DOHH2 (cell line): ENCODE data around the gene BAIAP2L1.

Experiments used
- H3F3A ChIP-seq: fragments of 200-600 bp; sonication (generic), shearing (Covaris generic); 2 replicates; pipeline ENCODE4 v1.6.0; 2016; ENCODE audit warnings: antibody characterized with exemption, mild to moderate bottlenecking; ENCODE audit not compliant: control insufficient read depth, insufficient read depth
- H3K27ac ChIP-seq: fragments of 200-600 bp; sonication (generic); 2 replicates; pipeline ENCODE4 v1.5.1; 2014; ENCODE audit warnings: low read depth, mild to moderate bottlenecking, low read length, moderate library complexity
- H3K27me3 ChIP-seq: fragments of 200-600 bp; sonication (generic); 2 replicates; pipeline ENCODE4 v1.6.1; 2014; ENCODE audit warnings: mild to moderate bottlenecking, low read length, mixed read lengths; ENCODE audit not compliant: control insufficient read depth
- H3K36me3 ChIP-seq: fragments of 200-600 bp; sonication (generic); 2 replicates; pipeline ENCODE4 v1.6.1; 2014; ENCODE audit warnings: mild to moderate bottlenecking, low read length, moderate library complexity, mixed read lengths; ENCODE audit not compliant: control insufficient read depth
- H3K4me1 ChIP-seq: fragments of 200-600 bp; sonication (generic); 2 replicates; pipeline ENCODE4 v1.6.1; 2014; ENCODE audit warnings: mild to moderate bottlenecking, low read length, mixed read lengths; ENCODE audit not compliant: control insufficient read depth
- H3K4me2 ChIP-seq: fragments of 200-600 bp; sonication (generic); 2 replicates; pipeline ENCODE4 v1.6.0; 2014; ENCODE audit warnings: mild to moderate bottlenecking, low read length, moderate library complexity
- H3K4me3 ChIP-seq: fragments of 200-600 bp; sonication (generic); 2 replicates; pipeline ENCODE4 v1.5.1; 2014; ENCODE audit warnings: mild to moderate bottlenecking, low read length, mixed read lengths
- H3K79me2 ChIP-seq: fragments of 200-600 bp; sonication (generic); 2 replicates; pipeline ENCODE4 v1.6.1; 2014; ENCODE audit warnings: mild to moderate bottlenecking, low read length, mixed read lengths; ENCODE audit not compliant: control insufficient read depth
- H3K9me2 ChIP-seq: fragments of 200-600 bp; sonication (generic); replicated peaks from 2 replicates; pipeline ENCODE4 v1.6.1; 2014; ENCODE audit warnings: mild to moderate bottlenecking, low read length, mixed read lengths; ENCODE audit not compliant: control insufficient read depth
- H3K9me3 ChIP-seq: fragments of 200-600 bp; sonication (generic); 2 replicates; pipeline ENCODE4 v1.6.1; 2014; ENCODE audit warnings: antibody characterized with exemption, low read length, mixed read lengths; ENCODE audit not compliant: control insufficient read depth, insufficient read depth
- H4K20me1 ChIP-seq: fragments of 200-600 bp; sonication (generic); 2 replicates; pipeline ENCODE4 v1.6.0; 2014; ENCODE audit warnings: low read depth, mild to moderate bottlenecking, antibody characterized with exemption, low read length, moderate library complexity; ENCODE audit not compliant: control insufficient read depth, insufficient read depth
- CTCF ChIP-seq: fragments of 200-600 bp; sonication (generic); IDR thresholded peaks from one replicate; pipeline ENCODE4 v1.5.1; 2014; ENCODE audit warnings: antibody characterized with exemption, mild to moderate bottlenecking, low read depth, low read length; ENCODE audit not compliant: poor library complexity, severe bottlenecking
- EZH2phosphoT487 ChIP-seq: fragments of 200-600 bp; sonication (generic); IDR thresholded peaks from 2 replicates; pipeline ENCODE4 v1.6.1; 2017; ENCODE audit warnings: borderline replicate concordance, mild to moderate bottlenecking, antibody characterized with exemption, low read length, moderate library complexity, mixed read lengths

Gene BAIAP2L1

GRCh38 chr7:98283887-98284222 lies 117.0 kb downstream of the BAIAP2L1 start:
- Histone ChIP-seq H3K27me3 (peaks cover 9% of the 10 kb centered on the region), H4K20me1 (peaks cover 20% of the 10 kb centered on the region; the same call in 1 of the 2 replicates), H3K9me3 (no peaks in the 10 kb centered on the region), H3K27ac (no peak overlapping the region), H3K79me2 (no peaks in the 10 kb centered on the region), H3K4me1 (peaks cover 20% of the 10 kb centered on the region), H3F3A (peaks cover 3% of the 10 kb centered on the region; the same call in 1 of the 2 replicates), H3K4me3 (no peak overlapping the region), H3K9me2 (no peaks in the 10 kb centered on the region), H3K4me2 (no peak overlapping the region), H3K36me3 (no peaks in the 10 kb centered on the region; the same call in 1 of the 2 replicates)
- TF ChIP-seq EZH2phosphoT487 = no peak
- no peak for TF ChIP-seq CTCF

GRCh38 chr7:98283127-98283886 lies 117.6 kb downstream of the BAIAP2L1 start:
- no peak overlapping the region for H3K4me3 ChIP-seq
- peak overlapping the region; percentile 92; the same call in 1 of the 2 replicates for H3K4me2 ChIP-seq
- H3K9me3 ChIP-seq = no peaks in the 10 kb centered on the region
- peaks cover 20% of the 10 kb centered on the region; the same call in 1 of the 2 replicates for H4K20me1 ChIP-seq
- peaks cover 9% of the 10 kb centered on the region for H3K27me3 ChIP-seq
- peaks cover 20% of the 10 kb centered on the region for H3K4me1 ChIP-seq
- H3F3A ChIP-seq = peaks cover 3% of the 10 kb centered on the region; the same call in 1 of the 2 replicates
- H3K79me2 ChIP-seq = no peaks in the 10 kb centered on the region
- no peak overlapping the region for H3K27ac ChIP-seq
- no peaks in the 10 kb centered on the region; the same call in 1 of the 2 replicates for H3K36me3 ChIP-seq
- TF ChIP-seq CTCF = no peak
- TF ChIP-seq EZH2phosphoT487 = no peak
- H3K9me2 ChIP-seq = no peaks in the 10 kb centered on the region

GRCh38 chr7:98282703-98283102 lies 118.2 kb downstream of the BAIAP2L1 start:
- H3K36me3 ChIP-seq = no peaks in the 10 kb centered on the region; the same call in 1 of the 2 replicates
- no peaks in the 10 kb centered on the region for H3K9me3 ChIP-seq
- H3K27me3 ChIP-seq = peaks cover 9% of the 10 kb centered on the region
- H3K4me3 ChIP-seq = peak overlapping the region; percentile 83
- H3K27ac ChIP-seq = no peak overlapping the region
- no peaks in the 10 kb centered on the region for H3K9me2 ChIP-seq
- H3F3A ChIP-seq = peaks cover 3% of the 10 kb centered on the region; the same call in 1 of the 2 replicates
- peak overlapping the region; percentile 92 for H3K4me2 ChIP-seq
- peaks cover 20% of the 10 kb centered on the region; the same call in 1 of the 2 replicates for H4K20me1 ChIP-seq
- H3K4me1 ChIP-seq = peaks cover 20% of the 10 kb centered on the region
- TF ChIP-seq CTCF = no peak
- no peak for TF ChIP-seq EZH2phosphoT487
- H3K79me2 ChIP-seq = no peaks in the 10 kb centered on the region
